ENCODE measurements around the gene LDLRAD2. TPM values are rescaled to one million over a fixed set of nuclear protein-coding genes. Genes with fewer than 3 reads are reported as not detected.
"Not testable (repeated sequence)": the region's sequence is repeated elsewhere in the genome, so short reads cannot be mapped to it uniquely, and the experiment has no call there.

Gene LDLRAD2
- total RNA-seq, 1 experiment from 2014 or later = not detected

DNA sequence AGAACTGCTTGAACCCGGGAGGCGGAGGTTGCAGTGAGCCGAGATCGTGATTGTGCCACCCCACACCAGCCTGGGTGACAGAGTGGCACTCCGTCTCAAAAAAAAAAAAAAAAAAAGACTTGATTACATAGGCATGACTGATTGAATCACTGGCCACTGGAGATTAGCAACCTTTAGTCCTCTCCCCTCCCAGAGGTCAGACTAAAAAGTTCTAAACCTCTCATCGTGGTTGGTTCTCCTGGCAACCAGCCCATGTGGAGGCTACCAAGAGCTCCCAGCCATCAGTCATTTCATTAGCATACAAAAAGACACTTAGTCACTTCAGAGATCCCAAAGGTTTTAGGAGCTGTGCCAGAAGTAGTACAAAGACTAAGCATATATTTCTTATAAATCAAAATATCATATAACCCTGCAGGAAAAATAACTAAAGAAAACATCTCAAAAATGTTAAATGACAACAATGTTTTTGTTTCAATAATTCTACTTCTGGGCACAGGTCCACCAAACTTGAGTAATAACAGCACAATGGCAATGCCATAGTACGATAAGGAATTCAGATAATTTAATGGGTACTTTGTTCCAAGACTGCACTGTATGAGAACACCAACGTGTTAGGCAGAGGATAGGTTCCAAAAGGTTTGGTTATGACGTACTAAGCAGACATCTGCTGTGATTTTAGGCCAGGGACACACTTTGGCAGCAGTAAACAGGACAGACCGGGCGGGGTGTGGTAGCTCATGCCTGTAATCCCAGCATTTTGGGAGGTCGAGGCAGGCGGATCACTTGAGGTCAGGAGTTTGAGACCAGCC is 47.2 kb upstream of the LDLRAD2 start:
- Mint-ChIP-seq H3K27me3 (ENCODE audit: insufficient read depth, unreplicated experiment) (no peaks in the 10 kb centered on the region), H3K36me3 (ENCODE audit: insufficient read depth, unreplicated experiment) (peaks cover 7% of the 10 kb centered on the region), H3K4me1 (ENCODE audit: insufficient read depth, unreplicated experiment) (peaks cover 33% of the 10 kb centered on the region), H3K4me3 (ENCODE audit: unreplicated experiment) (peak overlapping the region; percentile 48), H3K9me3 (ENCODE audit: unreplicated experiment) (no peaks in the 10 kb centered on the region), H3K27ac (ENCODE audit: low read depth, unreplicated experiment) (peak overlapping the region; percentile 80)
- BruUV-seq (replicated peaks) = no TSS peak
- POLR2A ChIA-PET = interaction anchor here (0.6 to 5.1 kb wide), 14 partner anchors 9 to 1427 kb away, joined by 3 to 63 read pairs (median 4); partner anchors contain the start of genes CDC42 and USP48
- intact Hi-C loops (cut with micrococcal nuclease) = no loop called here
- DNase-seq (ENCODE audit: unreplicated experiment) = peak; percentile 96
- CTCF ChIA-PET = interaction anchor here (0.7 to 1.8 kb wide), 4 partner anchors 17 to 216 kb away, joined by 3 to 5 read pairs (median 4); no protein-coding TSS in a partner anchor
- TF ChIP-seq, protein P1, sequence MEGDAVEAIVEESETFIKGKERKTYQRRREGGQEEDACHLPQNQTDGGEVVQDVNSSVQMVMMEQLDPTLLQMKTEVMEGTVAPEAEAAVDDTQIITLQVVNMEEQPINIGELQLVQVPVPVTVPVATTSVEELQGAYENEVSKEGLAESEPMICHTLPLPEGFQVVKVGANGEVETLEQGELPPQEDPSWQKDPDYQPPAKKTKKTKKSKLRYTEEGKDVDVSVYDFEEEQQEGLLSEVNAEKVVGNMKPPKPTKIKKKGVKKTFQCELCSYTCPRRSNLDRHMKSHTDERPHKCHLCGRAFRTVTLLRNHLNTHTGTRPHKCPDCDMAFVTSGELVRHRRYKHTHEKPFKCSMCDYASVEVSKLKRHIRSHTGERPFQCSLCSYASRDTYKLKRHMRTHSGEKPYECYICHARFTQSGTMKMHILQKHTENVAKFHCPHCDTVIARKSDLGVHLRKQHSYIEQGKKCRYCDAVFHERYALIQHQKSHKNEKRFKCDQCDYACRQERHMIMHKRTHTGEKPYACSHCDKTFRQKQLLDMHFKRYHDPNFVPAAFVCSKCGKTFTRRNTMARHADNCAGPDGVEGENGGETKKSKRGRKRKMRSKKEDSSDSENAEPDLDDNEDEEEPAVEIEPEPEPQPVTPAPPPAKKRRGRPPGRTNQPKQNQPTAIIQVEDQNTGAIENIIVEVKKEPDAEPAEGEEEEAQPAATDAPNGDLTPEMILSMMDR (IDR thresholded peaks at IDR 0.05; ENCODE audit: unreplicated experiment) = no peak

DNA sequence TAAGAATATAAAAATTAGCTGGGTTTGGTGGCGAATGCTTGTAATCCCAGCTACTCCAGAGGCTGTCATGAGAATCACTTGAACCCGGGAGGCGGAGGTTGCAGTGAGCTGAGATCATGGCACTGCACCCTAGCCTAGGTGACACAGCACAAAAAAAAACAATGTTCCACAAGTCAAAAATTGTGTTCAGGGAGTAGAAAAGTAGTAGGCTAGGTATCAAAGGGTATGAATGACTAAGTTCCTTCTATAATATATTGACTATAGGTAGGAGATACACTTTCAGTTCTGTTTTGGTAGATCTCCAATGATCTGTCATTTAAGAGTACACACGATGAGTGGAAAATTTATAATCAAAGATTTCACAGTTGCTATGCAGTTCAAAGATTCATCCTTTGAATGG is 45.9 kb upstream of the LDLRAD2 start:
- H3K9me3 Mint-ChIP-seq (ENCODE audit: unreplicated experiment) = no peaks in the 10 kb centered on the region
- intact Hi-C loops (cut with micrococcal nuclease) = no loop called here
- H3K27ac Mint-ChIP-seq (ENCODE audit: low read depth, unreplicated experiment) = peak overlapping the region; percentile 80
- no peak for DNase-seq (ENCODE audit: unreplicated experiment)
- peaks cover 39% of the 10 kb centered on the region for H3K4me1 Mint-ChIP-seq (ENCODE audit: insufficient read depth, unreplicated experiment)
- TF ChIP-seq, protein P1 (IDR thresholded peaks at IDR 0.05; ENCODE audit: unreplicated experiment) = no peak
- H3K36me3 Mint-ChIP-seq (ENCODE audit: insufficient read depth, unreplicated experiment) = peaks cover 7% of the 10 kb centered on the region
- BruUV-seq (replicated peaks) = no TSS peak
- CTCF ChIA-PET = interaction anchor here (1.8 kb wide), 1 partner anchor 16 kb away, joined by 5 read pairs; no protein-coding TSS in a partner anchor
- H3K27me3 Mint-ChIP-seq (ENCODE audit: insufficient read depth, unreplicated experiment) = no peaks in the 10 kb centered on the region
- POLR2A ChIA-PET = interaction anchor here (0.6 to 1.8 kb wide), 3 partner anchors 17 to 259 kb away, joined by 3 to 14 read pairs (median 4); partner anchors contain the start of gene USP48
- H3K4me3 Mint-ChIP-seq (ENCODE audit: unreplicated experiment) = no peak overlapping the region

DNA sequence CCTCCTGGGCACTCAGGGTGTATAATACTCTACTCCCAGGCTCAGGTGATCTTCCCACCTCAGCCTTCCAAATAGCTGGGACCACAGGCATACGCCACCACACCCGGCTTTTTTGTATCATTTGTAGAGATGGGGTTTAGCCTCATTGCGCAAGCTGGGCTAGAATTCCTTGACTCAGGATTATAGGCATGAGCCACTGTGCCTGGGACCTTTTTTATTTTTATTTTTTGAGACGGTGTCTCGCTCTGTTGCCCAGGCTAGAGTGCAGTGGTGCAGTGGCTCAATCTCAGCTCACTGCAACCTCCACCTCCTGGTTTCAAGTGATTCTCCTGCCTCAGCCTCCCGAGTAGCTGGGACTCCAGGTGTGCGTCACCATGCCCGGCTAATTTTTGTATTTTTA is 45.0 kb upstream of the LDLRAD2 start:
- H3K27me3 Mint-ChIP-seq (ENCODE audit: insufficient read depth, unreplicated experiment); DNase-seq (ENCODE audit: unreplicated experiment); H3K4me3 Mint-ChIP-seq (ENCODE audit: unreplicated experiment); H3K9me3 Mint-ChIP-seq (ENCODE audit: unreplicated experiment); BruUV-seq (replicated peaks); H3K27ac Mint-ChIP-seq (ENCODE audit: low read depth, unreplicated experiment); H3K36me3 Mint-ChIP-seq (ENCODE audit: insufficient read depth, unreplicated experiment); intact Hi-C loops (cut with micrococcal nuclease): not testable (repeated sequence)
- POLR2A ChIA-PET = interaction anchor here (0.6 to 1.8 kb wide), 3 partner anchors 16 to 781 kb away, joined by 3 to 14 read pairs (median 5); partner anchors contain the start of gene USP48
- CTCF ChIA-PET = interaction anchor here (0.7 to 1.8 kb wide), 2 partner anchors 15 to 196 kb away, joined by 3 to 5 read pairs; no protein-coding TSS in a partner anchor
- peaks cover 39% of the 10 kb centered on the region for H3K4me1 Mint-ChIP-seq (ENCODE audit: insufficient read depth, unreplicated experiment)

DNA sequence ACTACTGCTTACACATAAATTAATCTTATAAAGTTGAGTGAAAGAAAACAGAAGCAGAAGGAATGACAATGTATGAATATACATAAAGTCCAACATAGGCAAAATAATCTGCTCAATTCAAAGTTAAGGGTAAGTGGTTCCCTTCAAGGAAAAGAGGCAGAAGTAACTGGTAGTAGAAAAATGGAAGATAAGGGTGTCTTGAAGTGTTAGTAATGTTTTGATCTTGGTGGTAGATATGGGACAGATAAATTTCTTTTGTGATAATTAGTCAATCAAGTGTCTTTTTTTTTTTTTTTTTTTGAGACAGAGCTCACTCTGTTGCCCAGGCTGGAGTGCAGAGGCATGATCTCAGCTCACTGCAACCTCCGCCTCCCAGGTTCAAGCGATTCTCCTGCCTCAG is 41.9 kb upstream of the LDLRAD2 start:
- BruUV-seq (replicated peaks) = no TSS peak
- no peaks in the 10 kb centered on the region for H3K27me3 Mint-ChIP-seq (ENCODE audit: insufficient read depth, unreplicated experiment)
- ChIA-PET POLR2A (interaction anchor here (1.5 kb wide), 1 partner anchor 12 kb away, joined by 16 read pairs; the partner anchor contains the start of gene USP48), CTCF (interaction anchor here (1.0 kb wide), 1 partner anchor 13 kb away, joined by 3 read pairs; the partner anchor contains the start of gene USP48)
- peaks cover 27% of the 10 kb centered on the region for H3K4me1 Mint-ChIP-seq (ENCODE audit: insufficient read depth, unreplicated experiment)
- no peak for DNase-seq (ENCODE audit: unreplicated experiment)
- peaks cover 7% of the 10 kb centered on the region for H3K36me3 Mint-ChIP-seq (ENCODE audit: insufficient read depth, unreplicated experiment)
- TF ChIP-seq, protein P1 (IDR thresholded peaks at IDR 0.05; ENCODE audit: unreplicated experiment) = no peak
- no peak overlapping the region for H3K4me3 Mint-ChIP-seq (ENCODE audit: unreplicated experiment)
- H3K9me3 Mint-ChIP-seq (ENCODE audit: unreplicated experiment) = no peaks in the 10 kb centered on the region
- no peak overlapping the region for H3K27ac Mint-ChIP-seq (ENCODE audit: low read depth, unreplicated experiment)
- intact Hi-C loops (cut with micrococcal nuclease) = no loop called here

DNA sequence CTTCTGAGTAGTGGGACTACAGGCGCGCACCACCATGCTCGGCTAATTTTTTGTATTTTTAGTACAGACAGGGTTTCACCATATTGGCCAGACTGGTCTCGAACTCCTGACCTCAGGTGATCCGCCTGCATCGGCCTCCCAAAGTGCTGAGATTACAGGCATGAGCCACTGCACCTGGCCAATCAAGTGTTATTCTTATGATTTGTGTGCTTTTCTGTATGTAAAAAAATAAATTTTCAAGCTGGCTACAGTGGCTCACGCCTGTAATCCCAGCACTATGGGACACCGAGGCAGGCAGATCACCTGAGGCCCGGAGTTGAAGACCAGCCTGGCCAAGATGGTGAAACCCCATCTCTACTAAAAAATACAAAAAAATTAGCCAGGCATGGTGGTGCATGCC is 41.5 kb upstream of the LDLRAD2 start:
- H3K27ac Mint-ChIP-seq (ENCODE audit: low read depth, unreplicated experiment); BruUV-seq (replicated peaks); DNase-seq (ENCODE audit: unreplicated experiment); intact Hi-C loops (cut with micrococcal nuclease); POLR2A ChIA-PET; H3K27me3 Mint-ChIP-seq (ENCODE audit: insufficient read depth, unreplicated experiment); H3K9me3 Mint-ChIP-seq (ENCODE audit: unreplicated experiment); H3K4me3 Mint-ChIP-seq (ENCODE audit: unreplicated experiment); H3K36me3 Mint-ChIP-seq (ENCODE audit: insufficient read depth, unreplicated experiment): not testable (repeated sequence)
- peaks cover 23% of the 10 kb centered on the region for H3K4me1 Mint-ChIP-seq (ENCODE audit: insufficient read depth, unreplicated experiment)
- CTCF ChIA-PET = interaction anchor here (0.6 kb wide), 1 partner anchor 52 kb away, joined by 4 read pairs; no protein-coding TSS in a partner anchor

DNA sequence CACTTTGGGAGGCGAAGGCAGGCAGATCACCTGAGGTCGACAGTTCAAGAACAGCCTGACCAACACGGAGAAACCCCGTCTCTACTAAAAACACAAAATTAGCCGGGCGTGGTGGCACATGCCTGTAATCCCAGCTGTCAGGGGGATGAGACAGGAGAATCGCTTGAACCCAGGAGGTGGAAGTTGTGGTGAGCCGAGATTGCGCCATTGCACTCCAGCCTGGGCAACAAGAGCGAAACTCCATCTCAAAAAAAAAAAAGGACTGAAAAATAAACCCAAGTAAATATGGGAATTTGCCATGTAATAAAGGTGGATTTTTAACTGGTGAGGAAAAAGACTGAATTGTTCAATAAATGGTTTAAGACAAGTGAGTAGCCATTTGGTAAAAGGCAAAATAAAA is 40.4 kb upstream of the LDLRAD2 start:
- intact Hi-C loops (cut with micrococcal nuclease); BruUV-seq (replicated peaks); H3K36me3 Mint-ChIP-seq (ENCODE audit: insufficient read depth, unreplicated experiment); POLR2A ChIA-PET; DNase-seq (ENCODE audit: unreplicated experiment); H3K27me3 Mint-ChIP-seq (ENCODE audit: insufficient read depth, unreplicated experiment); H3K4me3 Mint-ChIP-seq (ENCODE audit: unreplicated experiment); CTCF ChIA-PET; H3K9me3 Mint-ChIP-seq (ENCODE audit: unreplicated experiment); H3K27ac Mint-ChIP-seq (ENCODE audit: low read depth, unreplicated experiment): not testable (repeated sequence)
- H3K4me1 Mint-ChIP-seq (ENCODE audit: insufficient read depth, unreplicated experiment) = peaks cover 21% of the 10 kb centered on the region
